Right atrium auricular region (tissue), 2 donors: ENCODE data around the gene PTK7. TPM values are rescaled to one million over a fixed set of nuclear protein-coding genes. Genes with fewer than 3 reads are reported as not detected.

Experiments used
- DNase-seq: peaks from one replicate; pipeline ENCODE4 v3.0.0-alpha.2; 2019; ENCODE audit warnings: low spot score
- H3K27ac ChIP-seq, 2 donors: fragments of 200-600 bp; sonication (generic); 1 replicate in 1 of 2; 2 replicates in 1 of 2; pipeline ENCODE4 v1.5.1; 2016 to 2019
- H3K27me3 ChIP-seq, 2 donors: fragments of 200-600 bp; sonication (generic); one replicate each; pipeline versions ENCODE4 v1.5.1 to v1.6.0; 2017 to 2019
- H3K36me3 ChIP-seq: fragments of 200-600 bp; sonication (generic); one replicate; pipeline ENCODE4 v1.5.1; 2016
- H3K4me1 ChIP-seq, 2 donors: fragments of 200-600 bp; sonication (generic); one replicate each; pipeline versions ENCODE4 v1.5.1 to v1.6.0; 2017 to 2019
- H3K4me3 ChIP-seq, 2 donors: fragments of 200-600 bp; sonication (generic); 1 replicate in 1 of 2; 2 replicates in 1 of 2; pipeline ENCODE4 v1.5.1; 2017 to 2019; ENCODE audit warnings: mild to moderate bottlenecking in 1 of 2, moderate library complexity in 1 of 2
- H3K9me3 ChIP-seq, 2 donors: fragments of 200-600 bp; sonication (generic); one replicate each; pipeline ENCODE4 v1.5.1; 2019
- CTCF ChIP-seq, 2 donors: fragments of 200-600 bp; sonication (generic); IDR thresholded peaks; one replicate each; pipeline ENCODE4 v1.5.1; 2019; ENCODE audit warnings: antibody characterized with exemption in 2 of 2
- total RNA-seq, 2 donors: library from RNA; depleted of rRNA; stranded (reverse); fragments of >200 nt; gene quantifications; one replicate each; pipeline ENCODE4 v1.1.0, GENCODE V29; 2016

PTK7 gene
- total RNA-seq, 2 donors from 2014 or later, result 4.5 to 12.7 TPM

GRCh38 chr6:43058531-43058930, 17.6 kb upstream of the PTK7 start:
- Histone ChIP-seq H3K4me1 (peaks cover 0 to 52% of the 10 kb centered on the region in 2 donors), H3K4me3 (peak overlapping the region; percentile 95 to 98), H3K36me3 (peaks cover 34% of the 10 kb centered on the region), H3K9me3 (no peaks in the 10 kb centered on the region), H3K27ac (peak overlapping the region; percentile 94 to 95), H3K27me3 (no peaks in the 10 kb centered on the region)
- TF ChIP-seq CTCF (IDR thresholded peaks at IDR 0.05), result no peak
- no peak for DNase-seq

- H3K4me1 ChIP-seq, result peaks cover 0 to 47% of the 10 kb centered on the region in 2 donors
- H3K36me3 ChIP-seq, result peaks cover 43% of the 10 kb centered on the region
- no peaks in the 10 kb centered on the region for H3K9me3 ChIP-seq
- H3K27ac ChIP-seq, result peak within 1 kb of the TSS; percentile 94 to 95
- no peak for TF ChIP-seq CTCF (IDR thresholded peaks at IDR 0.05)
- no peaks in the 10 kb centered on the region for H3K27me3 ChIP-seq
- peak within 1 kb of the TSS; percentile 95 to 98 for H3K4me3 ChIP-seq
- peak; percentile 99 for DNase-seq
Observed at GRCh38 chr6:43059168-43060033, 16.7 kb upstream of the PTK7 start, which contains the start of the genes KLC4 and MRPL2. KLC4 (plus strand) TSS chr6:43059631; CDS start chr6:43061336, 1,705 bp downstream. MRPL2 (minus strand) TSS chr6:43059434; CDS start chr6:43059381, 53 bp downstream.

- H3K4me1 ChIP-seq, result peaks cover 0 to 46% of the 10 kb centered on the region in 2 donors
- H3K27ac ChIP-seq, result peak overlapping the region; percentile 94 to 95
- no peaks in the 10 kb centered on the region for H3K27me3 ChIP-seq
- peak overlapping the region; percentile 95 to 98 for H3K4me3 ChIP-seq
- TF ChIP-seq CTCF (IDR thresholded peaks at IDR 0.05), result no peak
- no peak for DNase-seq
- no peaks in the 10 kb centered on the region for H3K9me3 ChIP-seq
- H3K36me3 ChIP-seq, result peaks cover 47% of the 10 kb centered on the region
Observed at GRCh38 chr6:43060034-43060754, 15.9 kb upstream of the PTK7 start.

GRCh38 chr6:43060755-43061633, 15.1 kb upstream of the PTK7 start:
- DNase-seq, result no peak
- peak overlapping the region in 1 of 2 donors; percentile 95 for H3K4me3 ChIP-seq
- no peaks in the 10 kb centered on the region for H3K27me3 ChIP-seq
- TF ChIP-seq CTCF (IDR thresholded peaks at IDR 0.05), result no peak
- H3K36me3 ChIP-seq, result peaks cover 48% of the 10 kb centered on the region
- peak overlapping the region; percentile 94 to 95 for H3K27ac ChIP-seq
- peaks cover 0 to 46% of the 10 kb centered on the region in 2 donors for H3K4me1 ChIP-seq
- H3K9me3 ChIP-seq, result no peaks in the 10 kb centered on the region

GRCh38 chr6:43061861-43062260, 14.3 kb upstream of the PTK7 start:
- Histone ChIP-seq H3K4me3 (no peak overlapping the region), H3K36me3 (peaks cover 49% of the 10 kb centered on the region), H3K9me3 (no peaks in the 10 kb centered on the region), H3K4me1 (peaks cover 0 to 46% of the 10 kb centered on the region in 2 donors), H3K27ac (peak overlapping the region; percentile 35 to 95), H3K27me3 (no peaks in the 10 kb centered on the region)
- no peak for TF ChIP-seq CTCF (IDR thresholded peaks at IDR 0.05)
- no peak for DNase-seq
